MCF 10A (cell line): ENCODE results near the gene DOP1B. TPM values are rescaled to one million over a fixed set of nuclear protein-coding genes. Genes with fewer than 3 reads are reported as not detected.

ENCODE experiments used
- BruUV-seq: library from RNA; stranded (reverse); fragments of 400-500 nt; replicated peaks from 2 replicates; lab custom pipeline; 2021; lab: Mats Ljungman, UMichigan
- CTCF ChIA-PET: fragments of 300-600 bp; sonication (Branson Sonifier 250); formaldehyde crosslinking; extraction: SDS; loops from one replicate; lab custom pipeline; 2021; ENCODE audit warnings: antibody characterized with exemption, inconsistent platforms; lab: Yijun Ruan, JAX
- POLR2A ChIA-PET: fragments of 300-600, 350-650 bp; sonication (Branson Sonifier 250); formaldehyde crosslinking; extraction: SDS; loops from one replicate; lab custom pipeline; 2020; ENCODE audit warnings: antibody characterized with exemption, inconsistent platforms; lab: Yijun Ruan, JAX
- DNase-seq: peaks from one replicate; pipeline ENCODE4 v3.0.0-alpha.2; 2018; ENCODE audit not compliant: unreplicated experiment
- H3K27ac Mint-ChIP-seq: one replicate; pipeline ENCODE4 v1.8.0; 2022; ENCODE audit warnings: mild to moderate bottlenecking, low read depth, mixed read lengths; ENCODE audit not compliant: unreplicated experiment
- H3K27me3 Mint-ChIP-seq: one replicate; pipeline ENCODE4 v1.8.0; 2022; ENCODE audit warnings: mixed read lengths; ENCODE audit not compliant: insufficient read depth, unreplicated experiment
- H3K36me3 Mint-ChIP-seq: one replicate; pipeline ENCODE4 v1.8.0; 2022; ENCODE audit warnings: mild to moderate bottlenecking, moderate library complexity, mixed read lengths; ENCODE audit not compliant: insufficient read depth, unreplicated experiment
- H3K4me1 Mint-ChIP-seq: one replicate; pipeline ENCODE4 v1.8.0; 2022; ENCODE audit warnings: mixed read lengths; ENCODE audit not compliant: insufficient read depth, unreplicated experiment
- H3K4me3 Mint-ChIP-seq: one replicate; pipeline ENCODE4 v1.8.0; 2022; ENCODE audit warnings: mild to moderate bottlenecking, moderate library complexity, mixed read lengths; ENCODE audit not compliant: unreplicated experiment
- H3K9me3 Mint-ChIP-seq: one replicate; pipeline ENCODE4 v1.8.0; 2022; ENCODE audit warnings: mixed read lengths; ENCODE audit not compliant: unreplicated experiment
- intact Hi-C: fragments of 100-400 bp; cut with micrococcal nuclease; formaldehyde crosslinking; loops from 2 replicates; pipeline ENCODE4 v1.14.1; 2022
- total RNA-seq: library from RNA; stranded (reverse); gene quantifications from 2 replicates; pipeline ENCODE4 v1.2.3, GENCODE V29; 2022
- TF ChIP-seq, protein P1 (sequence below): fragments of 200-600 bp; IDR thresholded peaks from one replicate; pipeline ENCODE4 v1.8.0; 2022; ENCODE audit warnings: antibody characterized with exemption, mild to moderate bottlenecking; ENCODE audit not compliant: unreplicated experiment

The DOP1B gene
- total RNA-seq, 1 experiment from 2014 or later: 7.6 TPM

DNA sequence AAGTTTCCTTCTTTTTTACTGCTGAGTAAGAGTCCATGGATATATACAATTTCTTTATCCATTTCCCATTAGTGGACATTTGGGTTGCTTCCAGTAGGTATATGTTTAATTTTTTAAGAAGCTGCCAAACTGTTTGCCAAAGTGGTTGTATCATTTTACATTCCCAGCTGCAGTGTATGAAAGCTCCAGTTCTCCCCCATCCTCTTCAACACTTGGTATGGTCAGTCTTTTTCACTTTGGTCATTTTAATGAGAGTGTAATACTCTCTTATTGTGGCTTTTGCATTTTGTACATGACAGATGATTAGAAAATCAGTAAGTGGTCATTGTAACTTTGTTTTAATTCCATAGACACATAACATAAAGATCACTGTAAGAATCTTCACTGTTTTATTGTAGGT, 22.5 kb downstream of the DOP1B start:
- H3K27me3 Mint-ChIP-seq: no peaks in the 10 kb centered on the region
- peaks cover 6% of the 10 kb centered on the region for H3K4me1 Mint-ChIP-seq
- H3K9me3 Mint-ChIP-seq: no peaks in the 10 kb centered on the region
- H3K36me3 Mint-ChIP-seq: no peaks in the 10 kb centered on the region
- H3K27ac Mint-ChIP-seq: no peak overlapping the region
- intact Hi-C loops: no loop called here
- ChIA-PET CTCF (interaction anchor here (1.7 kb wide), 1 partner anchor 30 kb away, joined by 3 read pairs; no protein-coding TSS in a partner anchor), POLR2A (interaction anchor here (0.6 kb wide), 1 partner anchor 36 kb away, joined by 7 read pairs; no protein-coding TSS in a partner anchor)
- no peak for DNase-seq
- H3K4me3 Mint-ChIP-seq: no peak overlapping the region
- TF ChIP-seq, protein P1, sequence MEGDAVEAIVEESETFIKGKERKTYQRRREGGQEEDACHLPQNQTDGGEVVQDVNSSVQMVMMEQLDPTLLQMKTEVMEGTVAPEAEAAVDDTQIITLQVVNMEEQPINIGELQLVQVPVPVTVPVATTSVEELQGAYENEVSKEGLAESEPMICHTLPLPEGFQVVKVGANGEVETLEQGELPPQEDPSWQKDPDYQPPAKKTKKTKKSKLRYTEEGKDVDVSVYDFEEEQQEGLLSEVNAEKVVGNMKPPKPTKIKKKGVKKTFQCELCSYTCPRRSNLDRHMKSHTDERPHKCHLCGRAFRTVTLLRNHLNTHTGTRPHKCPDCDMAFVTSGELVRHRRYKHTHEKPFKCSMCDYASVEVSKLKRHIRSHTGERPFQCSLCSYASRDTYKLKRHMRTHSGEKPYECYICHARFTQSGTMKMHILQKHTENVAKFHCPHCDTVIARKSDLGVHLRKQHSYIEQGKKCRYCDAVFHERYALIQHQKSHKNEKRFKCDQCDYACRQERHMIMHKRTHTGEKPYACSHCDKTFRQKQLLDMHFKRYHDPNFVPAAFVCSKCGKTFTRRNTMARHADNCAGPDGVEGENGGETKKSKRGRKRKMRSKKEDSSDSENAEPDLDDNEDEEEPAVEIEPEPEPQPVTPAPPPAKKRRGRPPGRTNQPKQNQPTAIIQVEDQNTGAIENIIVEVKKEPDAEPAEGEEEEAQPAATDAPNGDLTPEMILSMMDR: no peak
- no TSS peak for BruUV-seq

- Mint-ChIP-seq H3K4me1 (peaks cover 6% of the 10 kb centered on the region), H3K4me3 (no peak overlapping the region), H3K9me3 (no peaks in the 10 kb centered on the region), H3K36me3 (no peaks in the 10 kb centered on the region), H3K27ac (no peak overlapping the region), H3K27me3 (no peaks in the 10 kb centered on the region)
- no peak for DNase-seq
- intact Hi-C loops: no loop called here
- TF ChIP-seq, protein P1: no peak
- no TSS peak for BruUV-seq
- POLR2A ChIA-PET: interaction anchor here (1.0 kb wide), 1 partner anchor 17 kb away, joined by 4 read pairs; no protein-coding TSS in a partner anchor
- CTCF ChIA-PET: no interaction called here
These were observed 24.3 kb downstream of the DOP1B start for GRCh38 chr21:36180963-36181362.

DNA sequence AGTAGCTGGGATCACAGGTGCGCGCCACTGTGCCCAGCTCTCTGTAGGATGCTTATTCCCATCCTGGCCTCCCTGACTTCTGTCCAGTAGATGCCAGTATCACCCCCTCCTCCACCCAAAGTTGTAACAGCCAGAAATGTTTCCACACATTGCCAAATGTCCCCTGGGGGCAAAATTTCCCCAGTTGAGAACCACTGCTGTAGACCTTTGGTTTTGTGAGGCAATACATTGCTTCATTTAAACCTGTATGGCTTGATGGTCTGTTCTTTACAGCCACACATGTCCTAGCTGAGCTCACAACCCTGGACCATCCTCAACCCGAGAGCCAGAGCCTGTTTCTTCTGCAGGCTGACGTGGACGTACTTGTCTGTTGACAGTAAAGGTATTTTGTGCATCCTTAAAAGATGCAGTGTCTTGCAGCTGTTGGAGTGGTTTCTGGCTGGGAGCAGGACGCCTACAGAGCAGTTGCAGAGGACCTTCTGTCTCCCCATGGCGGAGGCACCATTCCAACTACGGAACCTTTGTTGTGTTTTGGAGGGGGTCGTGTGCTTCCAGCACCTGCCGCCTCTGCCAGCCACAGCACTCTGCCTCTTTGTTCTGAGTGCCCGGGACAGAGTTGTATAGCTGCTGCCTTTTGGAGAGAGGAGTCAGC, 26.6 kb downstream of the DOP1B start:
- TF ChIP-seq, protein P1: no peak
- ChIA-PET POLR2A (interaction anchor here (1.2 kb wide), 1 partner anchor 19 kb away, joined by 3 read pairs; no protein-coding TSS in a partner anchor), CTCF (interaction anchor here (0.7 to 1.2 kb wide), 2 partner anchors 41 to 42 kb away, joined by 3 read pairs; no protein-coding TSS in a partner anchor)
- Mint-ChIP-seq H3K27me3 (no peaks in the 10 kb centered on the region), H3K9me3 (no peaks in the 10 kb centered on the region), H3K36me3 (no peaks in the 10 kb centered on the region), H3K27ac (no peak overlapping the region), H3K4me3 (no peak overlapping the region), H3K4me1 (peaks cover 6% of the 10 kb centered on the region)
- no TSS peak for BruUV-seq
- DNase-seq: peak; percentile 79
- intact Hi-C loops: no loop called here

DNA sequence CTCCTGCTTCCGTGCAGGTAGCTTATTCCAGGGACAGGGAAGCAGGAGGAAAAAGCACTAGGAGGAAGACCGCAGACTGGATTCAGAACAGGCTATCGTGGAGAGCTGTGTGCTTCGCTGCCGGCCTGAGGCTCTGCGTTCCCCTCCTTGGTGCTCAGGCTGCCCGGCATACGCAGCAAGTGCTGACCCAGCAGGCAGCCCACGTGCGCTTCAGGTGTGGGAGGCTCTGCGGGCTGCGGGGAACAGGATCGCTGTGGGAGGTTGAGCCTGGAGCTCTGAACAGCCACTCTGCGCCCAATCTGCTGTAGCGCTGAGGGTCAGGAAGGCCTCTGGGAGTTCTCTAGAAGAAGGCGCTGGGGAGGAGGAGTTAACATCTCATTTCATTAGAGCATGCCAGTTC, 27.9 kb downstream of the DOP1B start:
- no peak overlapping the region for H3K27ac Mint-ChIP-seq
- no peak overlapping the region for H3K4me3 Mint-ChIP-seq
- no peak for DNase-seq
- no peaks in the 10 kb centered on the region for H3K27me3 Mint-ChIP-seq
- POLR2A ChIA-PET: interaction anchor here (1.8 kb wide), 1 partner anchor 19 kb away, joined by 5 read pairs; no protein-coding TSS in a partner anchor
- TF ChIP-seq, protein P1: no peak
- no TSS peak for BruUV-seq
- CTCF ChIA-PET: interaction anchor here (1.2 kb wide), 1 partner anchor 43 kb away, joined by 3 read pairs; no protein-coding TSS in a partner anchor
- peaks cover 6% of the 10 kb centered on the region for H3K4me1 Mint-ChIP-seq
- H3K9me3 Mint-ChIP-seq: no peaks in the 10 kb centered on the region
- intact Hi-C loops: no loop called here
- no peaks in the 10 kb centered on the region for H3K36me3 Mint-ChIP-seq
